Thoracic aorta (tissue), 2 donors: Measurements from ENCODE around the gene SLITRK3. TPM values are rescaled to one million over a fixed set of nuclear protein-coding genes. Genes with fewer than 3 reads are reported as not detected.
A peak's percentile ranks its signal among the peaks of the same experiment; 100 is the strongest.

Experiments
- ATAC-seq: fragments of 150-250 bp; one replicate; pipeline ENCODE4 v1.8.0; 2017; ENCODE audit warnings: low read depth; ENCODE audit not compliant: insufficient number of reproducible peaks, low FRiP score
- DNase-seq: peaks from one replicate; pipeline ENCODE4 v3.0.0-alpha.2; 2020; ENCODE audit warnings: low spot score
- H3K27ac ChIP-seq, 2 donors: fragments of 200-600 bp; sonication (generic); 1 replicate in 1 of 2; 2 replicates in 1 of 2; pipeline ENCODE4 v1.5.1; 2016; ENCODE audit warnings: mild to moderate bottlenecking in 2 of 2, moderate library complexity in 2 of 2
- H3K27me3 ChIP-seq: fragments of 200-600 bp; sonication (generic); replicated peaks from 2 replicates; pipeline ENCODE4 v1.6.0; 2016; ENCODE audit warnings: mild to moderate bottlenecking; ENCODE audit not compliant: insufficient read depth
- H3K36me3 ChIP-seq: fragments of 200-600 bp; sonication (generic); one replicate; pipeline ENCODE4 v1.5.1; 2016
- H3K4me1 ChIP-seq, 2 donors: fragments of 200-600 bp; sonication (generic); 1 replicate in 1 of 2; 2 replicates in 1 of 2; pipeline versions ENCODE4 v1.5.1 to v1.6.0; 2016; ENCODE audit warnings: low read depth in 2 of 2, mild to moderate bottlenecking in 1 of 2; ENCODE audit not compliant: control insufficient read depth in 1 of 2
- H3K4me3 ChIP-seq: fragments of 200-600 bp; sonication (generic); 2 replicates; pipeline ENCODE4 v1.5.1; 2016; ENCODE audit warnings: mild to moderate bottlenecking
- H3K9me3 ChIP-seq: fragments of 200-600 bp; sonication (generic); 2 replicates; pipeline ENCODE4 v1.5.1; 2016
- CTCF ChIP-seq: fragments of 200-600 bp; sonication (generic); IDR thresholded peaks from one replicate; pipeline ENCODE4 v1.5.1; 2019; ENCODE audit warnings: antibody characterized with exemption
- total RNA-seq, 2 donors: library from RNA; depleted of rRNA; stranded (reverse); fragments of >200 nt; gene quantifications; one replicate each; pipeline versions ENCODE4 v1.1.0 to v1.2.3, GENCODE V29; 2016

The SLITRK3 gene
- total RNA-seq, 2 donors from 2014 or later, result 0.14 TPM; not detected in 1

GRCh38 chr3:165206454-165207266 lies 10.5 kb upstream of the SLITRK3 start:
- peak overlapping the region; percentile 57 for H3K4me3 ChIP-seq
- H3K27me3 ChIP-seq, result no peaks in the 10 kb centered on the region
- ATAC-seq (no peak), DNase-seq (no peak)
- peak; percentile 64 for TF ChIP-seq CTCF
- H3K9me3 ChIP-seq, result no peaks in the 10 kb centered on the region
- H3K27ac ChIP-seq, result no peak overlapping the region
- no peaks in the 10 kb centered on the region for H3K4me1 ChIP-seq
- H3K36me3 ChIP-seq, result no peaks in the 10 kb centered on the region

- no peak for ATAC-seq
- H3K36me3 ChIP-seq, result no peaks in the 10 kb centered on the region
Observed at GRCh38 chr3:165204445-165204844, 8.3 kb upstream of the SLITRK3 start.

GRCh38 chr3:165202995-165203394 lies 6.8 kb upstream of the SLITRK3 start:
- ATAC-seq, result no peak
- no peaks in the 10 kb centered on the region for H3K36me3 ChIP-seq
- no peak for TF ChIP-seq CTCF

More at GRCh38 chr3:165204445-165204844, 8.3 kb upstream of the SLITRK3 start:
- Histone ChIP-seq H3K4me3 (no peak overlapping the region), H3K27ac (no peak overlapping the region), H3K4me1 (no peaks in the 10 kb centered on the region), H3K9me3 (no peaks in the 10 kb centered on the region), H3K27me3 (peaks cover 1% of the 10 kb centered on the region)
- DNase-seq, result no peak
- no peak for TF ChIP-seq CTCF

GRCh38 chr3:165201964-165202363 lies 5.8 kb upstream of the SLITRK3 start:
- ATAC-seq (no peak), DNase-seq (no peak)
- no peak for TF ChIP-seq CTCF
- Histone ChIP-seq H3K27ac (no peak overlapping the region), H3K36me3 (no peaks in the 10 kb centered on the region), H3K4me3 (no peak overlapping the region), H3K4me1 (peaks cover 0 to 2% of the 10 kb centered on the region in 2 donors), H3K9me3 (no peaks in the 10 kb centered on the region), H3K27me3 (peaks cover 9% of the 10 kb centered on the region)

More at GRCh38 chr3:165202995-165203394, 6.8 kb upstream of the SLITRK3 start:
- H3K4me1 ChIP-seq, result no peaks in the 10 kb centered on the region
- DNase-seq, result no peak
- H3K27me3 ChIP-seq, result peaks cover 3% of the 10 kb centered on the region
- H3K4me3 ChIP-seq, result no peak overlapping the region
- H3K9me3 ChIP-seq, result no peaks in the 10 kb centered on the region
- H3K27ac ChIP-seq, result no peak overlapping the region

- no peak for TF ChIP-seq CTCF
- ATAC-seq (no peak), DNase-seq (no peak)
- peaks cover 11 to 36% of the 10 kb centered on the region in 2 donors for H3K4me1 ChIP-seq
- no peak overlapping the region for H3K27ac ChIP-seq
- H3K9me3 ChIP-seq, result no peaks in the 10 kb centered on the region
- H3K27me3 ChIP-seq, result peaks cover 16% of the 10 kb centered on the region
- H3K4me3 ChIP-seq, result no peak overlapping the region
- H3K36me3 ChIP-seq, result no peaks in the 10 kb centered on the region
Observed at GRCh38 chr3:165197481-165197800, 1.3 kb upstream of the SLITRK3 start.
